Body of pancreas (tissue), 4 donors: ENCODE results near the gene OSBPL9. TPM values are rescaled to one million over a fixed set of nuclear protein-coding genes. Genes with fewer than 3 reads are reported as not detected.

Experiments used
- ATAC-seq: fragments of 150-250 bp; one replicate; pipeline ENCODE4 v1.9.1; 2016
- DNase-seq, 4 donors: peaks; one replicate each; pipeline ENCODE4 v3.0.0-alpha.2; 2019
- H3K27ac ChIP-seq, 4 donors: fragments of 200-600 bp; sonication (generic); 1 replicate in 3 of 4; 2 replicates in 1 of 4; pipeline versions ENCODE4 v1.5.1 to v1.6.1; 2016 to 2019; ENCODE audit warnings: mild to moderate bottlenecking in 1 of 4, mixed read lengths in 1 of 4, moderate library complexity in 1 of 4
- H3K27me3 ChIP-seq, 2 donors: fragments of 200-600 bp; sonication (generic); one replicate each; pipeline ENCODE4 v1.6.0; 2016; ENCODE audit warnings: mild to moderate bottlenecking in 1 of 2
- H3K36me3 ChIP-seq, 2 donors: fragments of 200-600 bp; sonication (generic); replicated peaks in 1 of 2; 2 replicates each; pipeline ENCODE4 v1.5.1; 2016; ENCODE audit warnings: low read depth in 2 of 2; ENCODE audit not compliant: insufficient read depth in 1 of 2
- H3K4me1 ChIP-seq: fragments of 200-600 bp; sonication (generic); one replicate; pipeline ENCODE4 v1.6.0; 2016
- H3K4me3 ChIP-seq, 2 donors: fragments of 200-600 bp; sonication (generic); 1 replicate in 1 of 2; 2 replicates in 1 of 2; pipeline ENCODE4 v1.5.1; 2016 to 2019
- H3K9me3 ChIP-seq, 3 donors: fragments of 200-600 bp; sonication (generic); 1 replicate in 2 of 3; 2 replicates in 1 of 3; pipeline ENCODE4 v1.5.1; 2016
- POLR2A ChIP-seq, 3 donors: fragments of 450-650 bp; IDR thresholded peaks; one replicate each; pipeline ENCODE4 v1.6.1; 2016; ENCODE audit warnings: antibody characterized with exemption in 3 of 3, mild to moderate bottlenecking in 2 of 3
- WGBS, 2 donors: methylation state at CpG; one replicate each; pipeline ENCODE4 v1.1.5; 2017; 5-methylcytosine and 5-hydroxymethylcytosine counted together
- intact Hi-C: fragments of 100-400 bp; cut with DNase I; formaldehyde crosslinking; loops from one replicate; pipeline ENCODE4 v1.15.1; 2023
- total RNA-seq, 2 donors: library from RNA; depleted of rRNA; stranded (reverse); fragments of >200 nt; gene quantifications; one replicate each; pipeline ENCODE4 v1.1.0, GENCODE V29; 2016
- TF ChIP-seq, protein P1 (sequence below), 7 experiments: fragments of 450-650 bp in 4 of 7; fragments of 200-600 bp in 3 of 7; sonication (generic) in 3 of 7; IDR thresholded peaks; one replicate each; pipeline ENCODE4 v1.5.1; 2016 to 2019; ENCODE audit warnings: antibody characterized with exemption in 7 of 7

OSBPL9 gene
- total RNA-seq, 2 donors from 2014 or later, result 25.1 to 89.0 TPM

DNA sequence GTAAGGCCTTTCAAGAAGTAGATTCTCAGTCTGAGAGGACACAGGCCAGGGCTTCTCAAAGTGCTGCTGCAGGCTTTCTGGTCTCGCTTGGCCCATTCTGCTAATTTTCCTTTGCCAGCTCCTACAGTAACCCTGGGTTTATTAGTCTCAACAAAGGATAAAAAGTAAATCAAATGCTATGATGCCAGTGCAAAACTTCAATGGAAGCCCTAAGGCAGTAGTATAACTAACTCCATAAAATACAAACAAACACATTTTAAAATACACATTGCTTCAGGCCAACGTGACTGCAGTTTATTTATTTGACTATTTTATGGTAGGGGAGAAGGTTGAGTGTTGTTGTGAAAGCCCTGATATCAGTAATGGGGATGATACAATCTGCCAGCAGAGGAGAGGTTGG is 172.0 kb downstream of the OSBPL9 start:
- ATAC-seq (no peak), DNase-seq (no peak)
- Histone ChIP-seq H3K4me3 (no peak overlapping the region), H3K9me3 (no peaks in the 10 kb centered on the region), H3K27ac (no peak overlapping the region), H3K4me1 (no peaks in the 10 kb centered on the region), H3K27me3 (no peaks in the 10 kb centered on the region), H3K36me3 (peaks cover 5 to 53% of the 10 kb centered on the region in 2 donors)
- TF ChIP-seq, protein P1, sequence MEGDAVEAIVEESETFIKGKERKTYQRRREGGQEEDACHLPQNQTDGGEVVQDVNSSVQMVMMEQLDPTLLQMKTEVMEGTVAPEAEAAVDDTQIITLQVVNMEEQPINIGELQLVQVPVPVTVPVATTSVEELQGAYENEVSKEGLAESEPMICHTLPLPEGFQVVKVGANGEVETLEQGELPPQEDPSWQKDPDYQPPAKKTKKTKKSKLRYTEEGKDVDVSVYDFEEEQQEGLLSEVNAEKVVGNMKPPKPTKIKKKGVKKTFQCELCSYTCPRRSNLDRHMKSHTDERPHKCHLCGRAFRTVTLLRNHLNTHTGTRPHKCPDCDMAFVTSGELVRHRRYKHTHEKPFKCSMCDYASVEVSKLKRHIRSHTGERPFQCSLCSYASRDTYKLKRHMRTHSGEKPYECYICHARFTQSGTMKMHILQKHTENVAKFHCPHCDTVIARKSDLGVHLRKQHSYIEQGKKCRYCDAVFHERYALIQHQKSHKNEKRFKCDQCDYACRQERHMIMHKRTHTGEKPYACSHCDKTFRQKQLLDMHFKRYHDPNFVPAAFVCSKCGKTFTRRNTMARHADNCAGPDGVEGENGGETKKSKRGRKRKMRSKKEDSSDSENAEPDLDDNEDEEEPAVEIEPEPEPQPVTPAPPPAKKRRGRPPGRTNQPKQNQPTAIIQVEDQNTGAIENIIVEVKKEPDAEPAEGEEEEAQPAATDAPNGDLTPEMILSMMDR (IDR thresholded peaks at IDR 0.05), result no peak
- no peak for TF ChIP-seq POLR2A (IDR thresholded peaks at IDR 0.05)
- intact Hi-C loops, result no loop called here
- WGBS, 2 donors, result 67 to 68% methylated on average over 2 of the region's 2 CpGs

DNA sequence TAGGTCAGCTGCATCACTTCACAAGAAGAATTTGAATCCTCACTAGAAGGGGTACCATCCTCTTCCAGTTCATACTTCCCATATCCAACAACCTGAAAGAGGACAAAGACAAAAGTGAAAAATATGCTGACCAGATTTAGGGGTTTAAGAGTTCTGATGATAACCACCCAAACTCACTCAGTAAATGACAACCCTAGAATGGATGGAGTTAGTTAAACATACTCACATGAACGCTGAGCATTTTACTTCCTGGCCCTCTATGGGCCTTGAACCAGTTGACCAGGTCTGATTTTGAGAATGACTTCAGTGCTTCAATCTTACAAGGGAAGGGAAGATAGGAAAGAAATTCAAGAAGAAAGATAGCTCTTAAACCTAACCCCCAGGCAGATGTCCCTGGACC is 172.4 kb downstream of the OSBPL9 start:
- Histone ChIP-seq H3K4me1 (peaks cover 4% of the 10 kb centered on the region), H3K36me3 (peaks cover 5 to 54% of the 10 kb centered on the region in 2 donors), H3K9me3 (no peaks in the 10 kb centered on the region), H3K27ac (no peak overlapping the region), H3K27me3 (no peaks in the 10 kb centered on the region), H3K4me3 (no peak overlapping the region)
- no peak for TF ChIP-seq POLR2A (IDR thresholded peaks at IDR 0.05)
- TF ChIP-seq, protein P1 (IDR thresholded peaks at IDR 0.05), result no peak
- WGBS, 2 donors, result 88 to 89% methylated on average over 1 of the region's 1 CpG
- intact Hi-C loops, result no loop called here
- DNase-seq, result no peak
- ATAC-seq, result no peak

DNA sequence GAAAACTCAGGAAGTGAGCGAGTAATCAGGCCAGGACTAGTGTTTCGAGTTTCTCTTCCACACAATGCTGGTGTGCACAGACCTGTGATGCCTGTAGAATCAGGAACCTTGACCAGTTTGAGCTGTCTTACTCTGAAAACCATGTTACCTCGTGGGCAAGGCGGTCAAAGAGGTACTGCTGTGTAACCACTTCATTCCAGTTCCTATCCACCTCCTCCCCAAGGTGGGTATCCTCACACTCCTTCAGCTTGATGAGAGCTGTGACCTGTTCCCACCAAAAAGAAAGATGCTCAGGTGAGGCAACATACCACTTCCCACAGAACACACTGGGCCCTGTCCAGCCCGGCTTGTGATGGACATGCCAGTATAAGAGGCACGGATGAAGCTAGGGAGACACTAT is 173.5 kb downstream of the OSBPL9 start:
- no peak for TF ChIP-seq POLR2A (IDR thresholded peaks at IDR 0.05)
- TF ChIP-seq, protein P1 (IDR thresholded peaks at IDR 0.05), result no peak
- WGBS, 2 donors, result 87 to 88% methylated on average over 6 of the region's 6 CpGs
- peaks cover 14% of the 10 kb centered on the region for H3K4me1 ChIP-seq
- intact Hi-C loops, result no loop called here
- H3K36me3 ChIP-seq, result peaks cover 5 to 55% of the 10 kb centered on the region in 2 donors
- no peaks in the 10 kb centered on the region for H3K27me3 ChIP-seq
- ATAC-seq (no peak), DNase-seq (no peak)
- no peak overlapping the region for H3K27ac ChIP-seq
- no peak overlapping the region for H3K4me3 ChIP-seq
- no peaks in the 10 kb centered on the region for H3K9me3 ChIP-seq

DNA sequence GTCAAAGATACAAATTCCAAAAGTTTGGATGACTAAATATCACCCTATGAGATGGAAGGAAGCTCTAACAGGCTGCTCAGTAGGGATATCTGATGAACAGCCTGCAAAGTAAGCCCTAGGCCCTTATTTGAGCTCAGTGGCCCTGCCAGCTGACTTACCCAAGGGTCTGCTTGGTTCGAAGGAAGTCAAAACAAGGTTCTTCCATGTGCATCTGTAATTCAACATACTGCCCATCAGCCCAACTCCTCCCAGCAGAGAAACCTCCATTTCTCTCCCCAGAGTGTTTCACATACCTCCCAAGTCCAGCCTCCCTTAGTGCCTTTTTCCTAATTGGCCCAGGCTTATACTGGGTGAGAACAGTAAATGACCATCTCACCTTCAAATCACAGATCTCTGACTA is 175.0 kb downstream of the OSBPL9 start:
- WGBS, 2 donors, result 94 to 96% methylated on average over 1 of the region's 1 CpG
- Histone ChIP-seq H3K9me3 (no peaks in the 10 kb centered on the region), H3K4me3 (no peak overlapping the region), H3K4me1 (peaks cover 17% of the 10 kb centered on the region), H3K27ac (peak overlapping the region in 1 of 4 donors; percentile 3), H3K27me3 (no peaks in the 10 kb centered on the region), H3K36me3 (peaks cover 5 to 44% of the 10 kb centered on the region in 2 donors)
- intact Hi-C loops, result no loop called here
- ATAC-seq (no peak), DNase-seq (no peak)
- TF ChIP-seq, protein P1 (IDR thresholded peaks at IDR 0.05), result no peak
- no peak for TF ChIP-seq POLR2A (IDR thresholded peaks at IDR 0.05)

DNA sequence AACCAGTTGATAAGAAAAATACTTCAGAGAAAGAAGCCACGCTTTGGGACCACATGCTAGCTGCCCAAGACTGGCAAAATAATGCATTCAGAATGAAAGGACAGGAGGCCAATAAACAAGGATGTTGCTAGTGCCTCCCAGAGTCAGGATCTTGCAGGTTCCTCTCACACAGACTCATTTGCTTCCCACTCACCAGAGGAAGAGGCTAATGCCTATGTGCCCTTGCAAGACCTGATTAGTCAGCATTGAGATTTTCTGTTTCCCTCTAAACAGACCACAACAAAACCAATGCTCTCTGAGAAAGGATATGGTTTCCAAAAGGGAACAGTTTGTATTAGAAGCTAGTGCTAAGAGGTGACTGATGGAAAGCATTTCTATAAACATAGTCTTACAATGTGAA is 176.0 kb downstream of the OSBPL9 start:
- intact Hi-C loops, result no loop called here
- peak overlapping the region in 1 of 4 donors; percentile 10 for H3K27ac ChIP-seq
- H3K4me3 ChIP-seq, result no peak overlapping the region
- ATAC-seq (no peak), DNase-seq (no peak)
- H3K27me3 ChIP-seq, result no peaks in the 10 kb centered on the region
- 77 to 96% methylated on average over 1 of the region's 1 CpG for WGBS, 2 donors
- no peak for TF ChIP-seq POLR2A (IDR thresholded peaks at IDR 0.05)
- TF ChIP-seq, protein P1 (IDR thresholded peaks at IDR 0.05), result no peak
- peaks cover 17% of the 10 kb centered on the region for H3K4me1 ChIP-seq
- peaks cover 5 to 37% of the 10 kb centered on the region in 2 donors for H3K36me3 ChIP-seq
- no peaks in the 10 kb centered on the region for H3K9me3 ChIP-seq
